Activated CD8-positive, alpha-beta T cell treated with anti-CD3 and anti-CD28 coated beads for 36 hours (primary cell): ENCODE results near the gene FFAR2. TPM values are rescaled to one million over a fixed set of nuclear protein-coding genes. Genes with fewer than 3 reads are reported as not detected.

ENCODE experiments used
- ATAC-seq: fragments of 200-7000 bp; cut with Tn5 transposase; one replicate; pipeline ENCODE4 v1.10.0; 2021; ENCODE audit warnings: mild to moderate bottlenecking, moderate library complexity
- CTCF ChIA-PET: fragments of 350-600 bp; sonication (Branson Sonifier 250); formaldehyde crosslinking; loops from one replicate; lab custom pipeline; 2021; ENCODE audit warnings: antibody characterized with exemption; lab: Charles Lee
- POLR2A ChIA-PET: fragments of 350-600 bp; sonication (Branson Sonifier 250); formaldehyde crosslinking; loops from one replicate; lab custom pipeline; 2021; ENCODE audit warnings: antibody characterized with exemption; lab: Charles Lee
- DNase-seq: peaks from one replicate; pipeline ENCODE4 v3.0.0-alpha.2; 2020
- H3K27ac Mint-ChIP-seq: one replicate; pipeline ENCODE4 v1.8.0; 2021; ENCODE audit warnings: mild to moderate bottlenecking, mixed read lengths
- H3K27me3 Mint-ChIP-seq: one replicate; pipeline ENCODE4 v1.8.0; 2021; ENCODE audit warnings: mixed read lengths
- H3K36me3 Mint-ChIP-seq: one replicate; pipeline ENCODE4 v1.8.0; 2021; ENCODE audit warnings: low read depth, mixed read lengths
- H3K4me1 Mint-ChIP-seq: one replicate; pipeline ENCODE4 v1.8.0; 2021; ENCODE audit warnings: low read depth, mixed read lengths
- H3K4me3 Mint-ChIP-seq: one replicate; pipeline ENCODE4 v1.8.0; 2021; ENCODE audit warnings: mild to moderate bottlenecking, moderate library complexity, mixed read lengths
- H3K9me3 Mint-ChIP-seq: one replicate; pipeline ENCODE4 v1.8.0; 2021; ENCODE audit warnings: mixed read lengths
- intact Hi-C: fragments of 100-400 bp; cut with micrococcal nuclease; formaldehyde crosslinking; loops from one replicate; pipeline ENCODE4 v1.10.0; 2022
- total RNA-seq, 2 experiments: library from RNA; stranded (reverse); gene quantifications; one replicate each; pipeline ENCODE4 v1.2.3, GENCODE V29; 2021
- TF ChIP-seq, protein P1 (sequence below): fragments of 200-600 bp; IDR thresholded peaks from one replicate; pipeline ENCODE4 v1.8.0; 2022; ENCODE audit warnings: antibody characterized with exemption, mild to moderate bottlenecking

Gene FFAR2
- total RNA-seq, 2 experiments from 2014 or later: not detected

DNA sequence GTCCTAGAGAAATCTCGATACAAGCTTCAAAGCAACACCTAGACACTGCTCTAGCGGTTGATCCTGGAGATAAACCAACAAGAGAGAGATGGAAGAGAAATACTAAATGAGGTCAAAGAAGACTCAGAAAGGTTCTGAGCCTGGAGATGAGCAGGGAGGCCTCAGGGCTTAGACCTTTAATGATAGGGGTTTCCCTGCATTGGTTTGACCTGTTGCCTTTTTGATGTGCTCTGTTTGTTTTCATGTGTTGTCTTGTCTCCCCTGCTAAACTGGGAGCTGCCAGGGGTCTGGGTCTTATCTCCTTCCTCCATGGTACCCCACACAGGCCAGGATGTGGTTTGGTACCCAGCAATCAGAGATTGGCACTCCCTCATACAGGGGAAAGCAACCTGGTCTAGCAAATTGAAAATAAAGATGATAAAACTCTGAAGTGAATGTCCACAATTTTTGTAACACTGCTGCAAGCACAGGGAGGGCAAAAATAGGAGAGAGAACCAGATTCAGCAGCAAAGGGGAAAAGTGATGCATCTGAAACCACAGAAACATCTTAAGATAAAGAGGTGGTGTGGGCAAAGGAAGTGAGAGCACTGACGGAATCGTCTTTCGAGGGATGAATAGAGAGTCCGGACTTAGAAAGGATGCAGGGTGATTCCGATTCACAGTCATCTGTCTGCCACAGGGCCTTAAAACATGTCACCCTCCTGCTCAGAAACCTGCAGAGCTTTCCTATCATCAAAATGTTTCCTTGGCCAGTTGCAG is 3.5 kb downstream of the FFAR2 start:
- ChIA-PET CTCF (interaction anchor here (0.7 to 1.3 kb wide), 4 partner anchors 18 to 385 kb away, joined by 3 to 4 read pairs (median 3); no protein-coding TSS in a partner anchor), POLR2A (no interaction called here)
- H3K27me3 Mint-ChIP-seq: peaks cover 15% of the 10 kb centered on the region
- intact Hi-C loops: no loop called here
- no peaks in the 10 kb centered on the region for H3K36me3 Mint-ChIP-seq
- TF ChIP-seq, protein P1, sequence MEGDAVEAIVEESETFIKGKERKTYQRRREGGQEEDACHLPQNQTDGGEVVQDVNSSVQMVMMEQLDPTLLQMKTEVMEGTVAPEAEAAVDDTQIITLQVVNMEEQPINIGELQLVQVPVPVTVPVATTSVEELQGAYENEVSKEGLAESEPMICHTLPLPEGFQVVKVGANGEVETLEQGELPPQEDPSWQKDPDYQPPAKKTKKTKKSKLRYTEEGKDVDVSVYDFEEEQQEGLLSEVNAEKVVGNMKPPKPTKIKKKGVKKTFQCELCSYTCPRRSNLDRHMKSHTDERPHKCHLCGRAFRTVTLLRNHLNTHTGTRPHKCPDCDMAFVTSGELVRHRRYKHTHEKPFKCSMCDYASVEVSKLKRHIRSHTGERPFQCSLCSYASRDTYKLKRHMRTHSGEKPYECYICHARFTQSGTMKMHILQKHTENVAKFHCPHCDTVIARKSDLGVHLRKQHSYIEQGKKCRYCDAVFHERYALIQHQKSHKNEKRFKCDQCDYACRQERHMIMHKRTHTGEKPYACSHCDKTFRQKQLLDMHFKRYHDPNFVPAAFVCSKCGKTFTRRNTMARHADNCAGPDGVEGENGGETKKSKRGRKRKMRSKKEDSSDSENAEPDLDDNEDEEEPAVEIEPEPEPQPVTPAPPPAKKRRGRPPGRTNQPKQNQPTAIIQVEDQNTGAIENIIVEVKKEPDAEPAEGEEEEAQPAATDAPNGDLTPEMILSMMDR: no peak
- no peak overlapping the region for H3K4me3 Mint-ChIP-seq
- H3K27ac Mint-ChIP-seq: peak overlapping the region; percentile 75
- peaks cover 35% of the 10 kb centered on the region for H3K4me1 Mint-ChIP-seq
- ATAC-seq (peak; percentile 92), DNase-seq (peak; percentile 60)
- no peaks in the 10 kb centered on the region for H3K9me3 Mint-ChIP-seq

DNA sequence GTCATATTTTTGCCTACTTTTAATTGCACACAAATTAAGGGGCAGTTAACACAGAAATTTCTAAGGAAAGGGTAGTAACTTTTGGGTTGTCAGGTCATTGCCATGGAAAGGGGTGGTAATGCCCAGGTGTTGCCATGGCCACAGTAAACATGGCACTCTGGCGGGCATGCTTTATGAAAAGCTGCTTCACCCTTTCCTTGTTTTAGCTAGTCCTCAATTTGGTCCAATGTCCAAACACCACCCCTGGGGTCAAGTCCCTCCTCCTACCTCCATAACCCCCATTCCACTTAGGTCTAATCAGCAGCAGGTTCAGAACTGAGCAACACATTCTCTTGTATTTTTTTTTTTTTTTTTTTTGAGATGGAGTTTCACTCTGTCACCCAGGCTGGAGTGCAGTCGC is 6.6 kb downstream of the FFAR2 start:
- Mint-ChIP-seq H3K36me3 (no peaks in the 10 kb centered on the region), H3K9me3 (no peaks in the 10 kb centered on the region), H3K4me1 (peaks cover 26% of the 10 kb centered on the region), H3K4me3 (no peak overlapping the region), H3K27me3 (peaks cover 2% of the 10 kb centered on the region), H3K27ac (no peak overlapping the region)
- ChIA-PET CTCF (interaction anchor here (1.0 to 1.7 kb wide), 2 partner anchors 13 to 40 kb away, joined by 3 read pairs; no protein-coding TSS in a partner anchor), POLR2A (no interaction called here)
- no peak for ATAC-seq
- intact Hi-C loops: no loop called here
- no peak for DNase-seq
- TF ChIP-seq, protein P1: no peak

DNA sequence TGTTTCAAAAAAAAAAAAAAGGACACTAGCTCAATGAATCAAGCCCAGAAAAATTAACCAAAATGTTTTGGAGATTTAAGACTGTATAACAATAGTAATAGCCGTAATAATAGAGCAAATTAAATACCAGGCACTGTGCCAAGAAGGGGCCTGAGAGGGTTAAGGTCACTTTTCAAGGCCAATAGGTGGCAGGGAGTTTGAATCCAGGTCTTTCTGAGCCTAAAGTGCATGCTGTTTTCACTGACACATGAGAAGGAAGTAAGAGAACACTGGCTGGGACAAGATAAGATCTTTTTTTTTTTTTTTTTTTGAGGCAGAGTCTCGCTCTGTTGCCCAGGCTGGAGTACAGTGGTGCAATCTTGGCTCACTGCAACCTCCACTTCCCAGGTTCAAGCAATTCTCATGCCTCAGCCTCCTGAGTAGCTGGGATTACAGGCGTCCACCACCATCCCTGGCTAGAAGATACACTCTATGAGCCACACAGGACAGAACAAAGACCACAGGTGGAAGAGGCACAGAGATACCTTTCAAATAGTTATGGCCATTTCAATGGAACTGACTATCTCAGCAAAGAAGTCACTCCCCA is 7.7 kb downstream of the FFAR2 start:
- H3K4me3 Mint-ChIP-seq: no peak overlapping the region
- H3K27me3 Mint-ChIP-seq: no peaks in the 10 kb centered on the region
- intact Hi-C loops: no loop called here
- no peaks in the 10 kb centered on the region for H3K36me3 Mint-ChIP-seq
- no peak overlapping the region for H3K27ac Mint-ChIP-seq
- no peak for ATAC-seq
- peaks cover 26% of the 10 kb centered on the region for H3K4me1 Mint-ChIP-seq
- no peak for DNase-seq
- CTCF ChIA-PET: interaction anchor here (1.7 kb wide), 1 partner anchor 39 kb away, joined by 3 read pairs; no protein-coding TSS in a partner anchor
- POLR2A ChIA-PET: no interaction called here
- TF ChIP-seq, protein P1: no peak
- H3K9me3 Mint-ChIP-seq: no peaks in the 10 kb centered on the region

GRCh38 chr19:35457173-35457572 is 9.1 kb downstream of the FFAR2 start:
- H3K27ac Mint-ChIP-seq: no peak overlapping the region
- no peaks in the 10 kb centered on the region for H3K27me3 Mint-ChIP-seq

More at GRCh38 chr19:35457173-35457572, 9.1 kb downstream of the FFAR2 start:
- Mint-ChIP-seq H3K4me3 (no peak overlapping the region), H3K4me1 (peaks cover 19% of the 10 kb centered on the region), H3K36me3 (no peaks in the 10 kb centered on the region), H3K9me3 (no peaks in the 10 kb centered on the region)
- ChIA-PET CTCF (interaction anchor here (0.8 to 1.4 kb wide), 3 partner anchors 12 to 80 kb away, joined by 3 read pairs; no protein-coding TSS in a partner anchor), POLR2A (interaction anchor here (0.6 to 0.7 kb wide), 2 partner anchors 140 to 254 kb away, joined by 3 read pairs; no protein-coding TSS in a partner anchor)
- ATAC-seq (no peak), DNase-seq (no peak)
- intact Hi-C loops: no loop called here
- TF ChIP-seq, protein P1: no peak
